NCI-H446 treated with DMSO at 0.1 percent for 48 hours (cell line): ENCODE results near the gene OSBPL8.
"Not testable (repeated sequence)": the region's sequence is repeated elsewhere in the genome, so short reads cannot be mapped to it uniquely, and the experiment has no call there.

Experiments used
- DNase-seq: peaks from one replicate; lab custom pipeline; 2025; lab: John Stamatoyannopoulos, UW

OSBPL8 gene

GRCh38 chr12:76523408-76523807, 36.2 kb downstream of the OSBPL8 start:
- DNase-seq: no peak

DNA sequence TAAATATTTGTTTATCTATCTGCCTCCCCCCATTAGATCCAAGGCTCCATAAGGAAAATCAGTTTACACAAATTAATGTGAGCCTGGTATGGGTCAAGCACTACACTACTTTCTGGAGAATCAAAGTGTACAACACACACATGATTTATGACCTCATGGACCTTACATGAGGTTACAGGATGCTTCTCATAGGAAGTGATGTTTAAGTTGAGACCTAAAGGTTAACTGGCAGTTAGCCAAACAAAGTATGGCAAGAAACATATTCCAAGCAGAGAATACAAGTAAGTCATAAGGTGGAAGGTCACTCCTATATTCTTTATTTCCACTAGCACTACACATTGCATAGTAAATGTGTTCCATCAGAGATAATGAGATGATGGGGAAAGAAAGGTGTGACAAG, 39.2 kb downstream of the OSBPL8 start:
- DNase-seq: no peak

- DNase-seq: no peak
These were observed 40.0 kb downstream of the OSBPL8 start for GRCh38 chr12:76519538-76519937.

GRCh38 chr12:76518699-76519098, 40.9 kb downstream of the OSBPL8 start:
- DNase-seq: no peak

DNA sequence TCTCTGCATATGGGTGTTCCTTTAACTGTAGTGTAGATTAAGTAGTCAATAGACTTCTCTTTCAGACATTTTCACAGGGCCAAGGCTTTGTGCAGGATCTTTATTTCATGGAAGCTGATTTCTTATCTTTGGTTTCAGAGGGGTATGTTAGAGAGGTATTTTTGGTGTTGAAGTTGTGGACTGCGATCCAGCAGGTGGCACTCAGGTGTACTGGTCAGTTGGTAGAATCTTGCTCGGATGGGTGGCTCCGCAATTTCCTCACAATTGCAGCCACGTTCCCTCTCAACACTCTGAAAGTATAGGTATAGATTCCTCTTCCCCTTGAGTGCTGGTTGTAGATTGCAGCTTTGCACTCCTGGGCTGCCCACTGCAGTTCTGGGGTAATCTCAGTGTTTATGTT, 44.3 kb downstream of the OSBPL8 start:
- no peak for DNase-seq

DNA sequence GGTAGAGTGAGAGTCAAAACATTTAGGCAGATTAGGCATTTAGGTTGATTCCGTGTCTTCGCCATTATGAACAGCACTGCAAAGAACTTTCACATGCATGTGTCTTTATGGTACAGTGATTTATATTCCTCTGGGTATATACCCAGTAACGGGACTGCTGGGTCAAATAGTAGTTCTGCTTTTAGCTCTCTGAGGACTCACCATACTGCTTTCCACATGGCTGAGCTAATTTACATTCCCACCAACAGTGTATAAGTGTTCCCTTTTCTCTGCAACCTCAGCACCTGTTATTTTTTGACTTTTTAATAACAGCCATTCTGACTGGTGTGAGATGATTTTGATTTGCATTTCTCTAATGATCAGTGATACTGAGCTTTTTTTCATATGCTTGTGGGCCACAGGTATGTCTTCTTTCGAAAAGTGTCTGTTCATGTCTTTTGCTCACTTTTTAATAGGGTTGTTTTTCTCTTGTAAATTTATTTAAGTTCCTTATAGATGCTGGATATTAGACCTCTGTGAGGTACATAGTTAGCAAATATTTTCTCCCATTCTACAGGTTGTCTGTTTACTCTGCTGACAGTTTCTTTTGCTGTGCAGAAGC, 48.4 kb downstream of the OSBPL8 start:
- DNase-seq: not testable (repeated sequence)

- DNase-seq: no peak
These were observed 51.2 kb downstream of the OSBPL8 start for GRCh38 chr12:76508128-76508980.

- DNase-seq: no peak
These were observed 53.4 kb downstream of the OSBPL8 start for GRCh38 chr12:76506149-76506548.

DNA sequence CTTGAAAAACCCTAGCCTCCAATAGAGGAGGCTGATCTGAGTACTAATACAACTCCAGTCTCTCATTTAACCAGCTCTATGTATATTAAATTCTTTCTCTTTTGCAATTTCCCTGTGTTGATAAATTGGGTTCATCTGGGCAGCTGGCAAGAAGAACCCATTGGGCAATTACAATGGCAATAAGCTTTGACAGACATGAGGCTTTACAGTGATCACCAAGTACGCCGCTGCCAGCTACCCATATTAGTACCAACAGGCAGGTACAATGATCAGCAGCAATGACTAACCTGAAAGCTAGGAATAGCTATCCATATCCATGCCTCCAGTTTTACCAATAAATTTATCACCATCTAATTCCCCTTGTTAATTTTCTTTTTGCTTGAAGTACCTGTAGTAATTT, 54.5 kb downstream of the OSBPL8 start:
- no peak for DNase-seq

GRCh38 chr12:76504606-76505005, 55.0 kb downstream of the OSBPL8 start:
- DNase-seq: no peak

DNA sequence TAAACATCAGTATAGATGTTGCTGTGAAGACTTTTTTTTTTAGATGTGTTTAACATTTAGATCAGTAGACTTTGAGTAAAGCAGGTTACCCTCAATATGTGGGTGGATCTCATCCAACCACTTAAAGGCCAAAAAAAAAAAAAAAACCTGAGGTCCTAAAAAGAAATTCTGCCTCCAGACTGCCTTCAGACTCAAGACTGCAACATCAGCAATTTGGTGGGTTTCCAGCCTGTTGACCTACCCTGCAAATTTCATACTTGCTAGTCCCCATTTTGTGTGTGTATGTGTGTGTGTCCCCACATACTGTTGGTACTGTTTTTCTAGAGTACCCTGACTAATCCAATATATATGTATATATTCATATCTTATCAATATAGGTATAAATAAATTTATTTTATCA, 55.6 kb downstream of the OSBPL8 start:
- no peak for DNase-seq

DNA sequence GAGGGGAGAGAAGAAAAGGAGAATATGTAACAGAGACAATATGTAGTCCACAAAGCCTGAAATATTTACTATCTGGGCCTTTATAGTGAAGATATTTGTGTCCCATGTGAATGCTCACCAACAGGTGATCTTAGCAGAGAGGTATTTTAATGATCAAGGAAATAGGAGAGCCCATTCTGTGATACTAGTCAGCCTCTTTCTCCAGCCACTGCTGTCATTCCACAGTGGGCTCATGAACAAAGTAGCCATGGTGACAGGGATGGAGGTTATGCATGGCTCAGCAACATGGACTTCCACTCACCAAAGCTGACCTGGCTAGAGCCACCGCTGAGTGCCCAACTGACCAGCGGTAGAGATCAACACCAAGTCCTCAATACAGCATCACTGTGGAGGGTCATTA, 58.2 kb downstream of the OSBPL8 start:
- DNase-seq: no peak

DNA sequence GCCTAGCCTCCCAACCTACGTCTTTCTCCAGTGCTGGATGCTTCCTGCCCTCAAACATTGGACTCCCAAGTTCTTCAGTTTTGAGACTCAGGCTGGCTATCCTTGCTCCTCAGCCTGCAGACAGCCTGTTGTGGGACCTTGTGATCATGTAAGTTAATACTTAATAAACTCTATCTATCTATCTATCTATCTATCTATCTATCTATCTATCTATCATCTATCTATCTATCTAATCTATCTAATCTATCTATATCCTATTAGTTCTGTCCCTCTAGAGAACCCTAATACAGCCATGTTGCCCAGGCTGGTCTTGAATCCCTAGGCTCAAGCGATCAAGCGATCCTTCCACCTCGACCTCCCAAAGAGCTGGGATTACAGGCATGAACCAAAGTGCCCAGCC, 60.4 kb downstream of the OSBPL8 start:
- not testable (repeated sequence) for DNase-seq

DNA sequence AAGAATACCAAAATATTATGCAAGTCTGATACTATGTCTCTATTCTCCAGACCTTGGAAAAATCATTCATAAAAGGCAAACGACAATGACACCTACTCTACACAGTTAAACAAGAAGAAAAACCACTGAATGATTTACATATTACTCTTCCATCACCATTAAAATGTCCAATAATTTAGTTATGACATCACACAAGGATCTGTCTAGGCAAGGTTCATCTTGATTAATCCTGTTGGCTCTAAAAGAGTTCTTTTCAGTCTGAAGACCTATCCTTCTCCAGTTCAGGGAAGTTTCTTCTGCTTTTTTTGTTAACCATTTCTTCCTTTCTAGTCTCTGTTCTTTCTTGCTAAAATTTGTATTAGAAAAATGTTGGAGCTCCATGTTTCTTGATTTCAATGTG, 64.0 kb downstream of the OSBPL8 start:
- DNase-seq: no peak

DNA sequence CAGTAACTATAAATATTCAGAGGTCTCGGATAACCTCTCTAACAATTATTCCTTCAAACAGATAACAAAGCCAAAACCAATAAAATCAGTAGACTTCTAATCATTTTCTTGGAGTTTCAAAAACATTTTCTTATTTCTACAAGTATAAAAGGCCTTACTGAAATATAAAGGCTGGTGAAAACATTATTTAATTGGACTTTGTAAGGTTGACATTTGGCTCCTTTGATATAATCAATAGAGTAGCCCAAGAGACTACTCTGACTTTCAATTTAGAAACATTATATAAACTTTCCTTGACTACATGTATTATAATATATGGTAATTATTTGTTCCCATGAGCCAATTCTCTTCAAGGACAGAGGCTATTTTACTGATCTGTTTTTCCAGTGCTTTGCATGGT, 68.3 kb downstream of the OSBPL8 start:
- DNase-seq: no peak

DNA sequence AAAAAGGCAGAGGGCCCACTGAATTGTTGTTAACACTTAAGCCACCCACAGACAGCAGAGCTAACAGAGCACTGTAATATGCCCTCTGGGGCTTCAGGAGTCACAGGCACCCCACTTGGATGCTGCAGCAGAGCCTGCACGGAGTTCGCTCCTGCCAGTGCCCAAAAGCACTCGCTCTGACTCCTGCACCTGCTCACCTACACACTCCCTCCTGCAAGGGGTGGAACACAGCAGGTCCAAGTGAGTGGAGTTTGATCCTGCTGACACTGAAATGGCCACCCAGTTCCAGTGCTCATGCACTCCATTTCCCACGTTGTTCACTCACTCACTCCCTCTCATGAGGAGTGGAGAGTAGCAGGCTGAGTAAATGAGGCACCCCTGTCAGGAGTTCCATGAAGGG, 68.8 kb downstream of the OSBPL8 start:
- no peak for DNase-seq

DNA sequence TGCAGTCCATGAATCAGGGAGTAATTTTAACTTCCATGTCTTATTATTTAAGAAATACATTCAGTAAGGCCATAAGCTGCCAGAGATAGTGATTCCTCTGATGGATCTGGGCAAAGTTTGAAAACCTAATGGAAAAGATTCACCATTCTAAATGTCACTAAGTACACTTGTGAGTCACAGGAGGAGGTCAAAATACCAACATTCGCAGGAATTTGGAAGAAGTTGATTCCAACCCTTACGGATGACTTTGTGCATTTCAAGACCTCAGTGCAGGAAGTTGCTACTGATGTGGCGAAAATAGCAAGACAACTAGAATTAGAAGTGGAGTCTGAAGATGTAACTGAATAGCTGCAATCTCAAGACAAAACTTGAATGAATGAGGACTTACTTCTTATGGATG, 69.8 kb downstream of the OSBPL8 start:
- DNase-seq: no peak

DNA sequence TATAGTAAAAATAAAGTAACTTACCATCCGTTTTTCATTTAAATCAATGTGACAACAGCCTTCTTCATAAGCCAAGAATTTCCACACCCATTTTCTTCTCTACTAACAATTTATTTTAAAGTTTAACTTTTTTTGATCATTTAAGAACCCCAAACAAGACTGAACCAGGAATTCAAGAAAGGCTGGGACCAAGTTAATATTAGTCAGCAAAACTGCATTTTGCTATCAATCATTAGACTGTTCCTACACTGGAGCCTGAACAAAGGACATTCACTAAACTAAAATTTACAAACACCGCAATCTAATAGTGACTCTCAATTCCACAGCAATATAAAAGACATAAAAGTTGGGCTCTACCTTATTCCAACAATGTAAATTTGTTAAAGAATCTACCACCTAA, 73.6 kb downstream of the OSBPL8 start:
- DNase-seq: no peak

DNA sequence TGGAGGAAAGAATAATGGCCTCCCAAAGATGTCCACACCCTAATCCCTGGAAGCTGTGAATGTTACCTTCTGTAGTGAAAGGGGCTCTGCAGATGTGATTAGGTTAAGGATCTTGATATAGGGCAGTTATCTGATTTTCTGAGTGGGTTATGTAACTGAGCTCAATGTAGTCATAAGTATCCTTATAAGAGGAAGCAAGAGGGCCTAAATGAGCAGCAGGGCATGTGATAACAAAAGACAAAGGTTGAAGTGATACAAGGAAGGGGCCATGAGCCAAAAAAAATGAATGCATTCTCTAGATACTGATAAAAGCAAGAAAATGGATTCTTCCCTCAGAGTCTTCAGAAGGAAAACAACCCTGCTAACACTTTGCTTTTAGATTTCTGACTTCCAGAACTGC, 78.8 kb downstream of the OSBPL8 start:
- DNase-seq: no peak

- no peak for DNase-seq
These were observed 81.5 kb downstream of the OSBPL8 start for GRCh38 chr12:76478045-76478444.

DNA sequence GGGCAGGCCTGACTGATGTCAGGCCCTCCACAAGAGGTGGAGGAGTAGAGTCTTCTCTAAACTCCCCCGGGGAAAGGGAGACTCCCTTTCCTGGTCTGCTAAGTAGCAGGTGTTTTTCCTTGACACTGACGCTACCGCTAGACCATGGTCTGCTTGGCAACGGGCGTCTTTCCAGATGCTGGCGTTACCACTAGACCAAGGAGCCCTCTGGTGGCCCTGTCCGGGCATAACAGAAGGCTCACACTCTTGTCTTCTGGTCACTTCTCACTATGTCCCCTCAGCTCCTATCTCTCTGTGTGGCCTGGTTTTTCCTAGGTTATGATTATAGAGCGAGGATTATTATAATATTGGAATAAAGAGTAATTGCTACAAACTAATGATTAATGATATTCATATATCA, 86.7 kb downstream of the OSBPL8 start:
- DNase-seq: not testable (repeated sequence)

DNA sequence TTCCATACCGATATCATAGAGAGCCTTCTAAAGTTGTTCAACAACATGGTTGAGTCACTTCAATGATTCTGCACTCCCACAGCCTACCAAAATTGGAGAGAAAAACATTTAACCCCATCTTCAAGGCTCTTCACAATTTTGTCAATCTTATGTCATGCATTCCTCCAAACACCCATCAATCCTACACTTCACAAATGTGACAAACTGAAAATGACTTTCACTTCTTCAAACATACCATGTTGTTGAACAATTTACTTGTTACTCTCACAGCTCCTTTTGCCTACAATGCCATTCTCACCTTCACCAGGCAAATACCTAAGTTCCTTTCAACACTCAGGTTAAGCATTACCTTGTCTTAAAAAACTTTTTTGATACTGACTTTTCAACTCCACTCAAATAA, 88.0 kb downstream of the OSBPL8 start:
- DNase-seq: no peak

GRCh38 chr12:76470028-76470939, 89.3 kb downstream of the OSBPL8 start:
- no peak for DNase-seq
